Lower lobe of right lung (tissue), 2 donors: ENCODE measurements around the gene SLC52A3. TPM values are rescaled to one million over a fixed set of nuclear protein-coding genes. Genes with fewer than 3 reads are reported as not detected.

ENCODE experiments used
- ATAC-seq, 2 donors: fragments of 200-7000 bp; cut with Tn5 transposase; one replicate each; pipeline ENCODE4 v1.9.1; 2020 to 2022; ENCODE audit warnings: mild to moderate bottlenecking in 2 of 2, moderate library complexity in 2 of 2
- DNase-seq: peaks from one replicate; pipeline ENCODE4 v3.0.0-alpha.2; 2020
- H3K27ac ChIP-seq: fragments of 200-600 bp; one replicate; pipeline ENCODE4 v1.8.0; 2022
- H3K27me3 ChIP-seq: fragments of 200-600 bp; one replicate; pipeline ENCODE4 v1.8.0; 2022; ENCODE audit warnings: low read depth
- H3K36me3 ChIP-seq: fragments of 200-600 bp; one replicate; pipeline ENCODE4 v1.8.0; 2022; ENCODE audit warnings: mild to moderate bottlenecking
- H3K4me1 ChIP-seq: fragments of 200-600 bp; one replicate; pipeline ENCODE4 v1.8.0; 2022
- H3K4me3 ChIP-seq: fragments of 200-600 bp; one replicate; pipeline ENCODE4 v1.8.0; 2022; ENCODE audit warnings: mild to moderate bottlenecking
- H3K9me3 ChIP-seq: fragments of 200-600 bp; one replicate; pipeline ENCODE4 v1.8.0; 2022
- intact Hi-C: fragments of 100-400 bp; cut with DNase I; formaldehyde crosslinking; loops from one replicate; pipeline ENCODE4 v1.11.0; 2022
- total RNA-seq: library from RNA; stranded (reverse); fragmentation: NEBNext Ultra II Directional; extraction: Animal tissue kit (Norgen Biotek cat#: 25700); gene quantifications from one replicate; pipeline ENCODE4 v1.2.1, GENCODE V29; 2021
- TF ChIP-seq, protein P1 (sequence below): fragments of 200-600 bp; IDR thresholded peaks from one replicate; pipeline ENCODE4 v1.8.0; 2022; ENCODE audit warnings: antibody characterized with exemption, mild to moderate bottlenecking
- donor health status: DM: no; HTN: yes; CAD: no; lungs with severe emphysema.

SLC52A3 gene
- total RNA-seq, 1 donor from 2014 or later, result 1.1 TPM

DNA sequence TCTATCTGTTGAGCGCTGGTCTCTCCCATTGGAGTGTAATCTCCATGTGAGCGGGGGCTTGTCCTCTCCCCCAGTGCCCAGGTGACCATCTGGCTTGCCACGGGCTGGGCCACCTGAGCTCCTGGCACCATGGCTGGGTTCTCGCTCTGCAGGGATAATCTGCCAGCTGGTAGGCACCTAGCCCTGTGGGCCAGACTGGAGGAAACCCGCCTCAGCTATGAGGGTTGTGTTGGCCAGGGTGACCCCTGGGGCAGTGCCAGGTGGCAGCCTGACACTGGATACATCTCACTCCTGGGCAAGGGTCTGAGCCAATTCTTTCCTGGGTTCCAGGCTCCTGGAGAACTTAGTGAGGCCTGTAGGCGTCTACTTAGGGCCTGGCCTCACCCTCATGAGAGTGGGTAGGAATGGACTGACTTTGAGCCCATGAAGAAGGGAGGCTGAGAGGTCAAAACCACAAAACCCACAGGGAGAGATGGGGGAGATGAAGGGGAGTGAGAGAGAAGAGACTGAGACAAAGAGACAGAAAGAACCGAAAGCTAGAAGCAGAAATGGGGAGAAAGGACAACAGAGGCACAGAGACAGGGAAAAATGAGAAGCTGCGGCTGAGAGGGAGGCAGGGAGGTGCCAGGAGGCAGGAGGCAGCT is 5.8 kb upstream of the SLC52A3 start:
- H3K4me1 ChIP-seq, result no peaks in the 10 kb centered on the region
- H3K4me3 ChIP-seq, result no peak overlapping the region
- DNase-seq, result no peak
- TF ChIP-seq, protein P1, sequence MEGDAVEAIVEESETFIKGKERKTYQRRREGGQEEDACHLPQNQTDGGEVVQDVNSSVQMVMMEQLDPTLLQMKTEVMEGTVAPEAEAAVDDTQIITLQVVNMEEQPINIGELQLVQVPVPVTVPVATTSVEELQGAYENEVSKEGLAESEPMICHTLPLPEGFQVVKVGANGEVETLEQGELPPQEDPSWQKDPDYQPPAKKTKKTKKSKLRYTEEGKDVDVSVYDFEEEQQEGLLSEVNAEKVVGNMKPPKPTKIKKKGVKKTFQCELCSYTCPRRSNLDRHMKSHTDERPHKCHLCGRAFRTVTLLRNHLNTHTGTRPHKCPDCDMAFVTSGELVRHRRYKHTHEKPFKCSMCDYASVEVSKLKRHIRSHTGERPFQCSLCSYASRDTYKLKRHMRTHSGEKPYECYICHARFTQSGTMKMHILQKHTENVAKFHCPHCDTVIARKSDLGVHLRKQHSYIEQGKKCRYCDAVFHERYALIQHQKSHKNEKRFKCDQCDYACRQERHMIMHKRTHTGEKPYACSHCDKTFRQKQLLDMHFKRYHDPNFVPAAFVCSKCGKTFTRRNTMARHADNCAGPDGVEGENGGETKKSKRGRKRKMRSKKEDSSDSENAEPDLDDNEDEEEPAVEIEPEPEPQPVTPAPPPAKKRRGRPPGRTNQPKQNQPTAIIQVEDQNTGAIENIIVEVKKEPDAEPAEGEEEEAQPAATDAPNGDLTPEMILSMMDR, result no peak
- H3K9me3 ChIP-seq, result no peaks in the 10 kb centered on the region
- no peak for ATAC-seq
- no peaks in the 10 kb centered on the region for H3K36me3 ChIP-seq
- no peaks in the 10 kb centered on the region for H3K27me3 ChIP-seq
- H3K27ac ChIP-seq, result no peak overlapping the region
- intact Hi-C loops, result no loop called here

DNA sequence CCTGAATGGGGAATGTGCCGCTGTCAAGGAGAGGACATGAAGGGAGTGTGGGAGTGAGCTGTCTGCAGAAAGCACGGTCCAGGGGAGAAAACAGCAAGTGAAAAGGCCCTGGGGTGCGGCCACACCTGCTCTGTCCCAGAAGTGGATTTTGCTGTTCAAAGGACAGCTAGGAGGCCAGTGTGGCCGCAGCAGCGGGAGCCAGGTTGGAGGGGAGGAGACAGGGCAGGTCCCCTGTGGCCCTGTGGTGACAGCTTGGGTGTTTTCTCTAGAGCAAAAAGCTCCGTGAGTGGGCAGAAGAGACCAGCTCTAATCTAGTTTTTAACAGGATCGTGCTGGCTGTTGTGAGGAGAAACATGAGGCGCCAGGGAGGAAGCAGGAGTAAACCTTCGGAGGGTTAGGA is 4.5 kb upstream of the SLC52A3 start:
- DNase-seq (no peak), ATAC-seq (no peak)
- Histone ChIP-seq H3K27me3 (no peaks in the 10 kb centered on the region), H3K36me3 (no peaks in the 10 kb centered on the region), H3K27ac (no peak overlapping the region), H3K9me3 (no peaks in the 10 kb centered on the region), H3K4me3 (no peak overlapping the region), H3K4me1 (no peaks in the 10 kb centered on the region)
- TF ChIP-seq, protein P1, result no peak
- intact Hi-C loops, result no loop called here

DNA sequence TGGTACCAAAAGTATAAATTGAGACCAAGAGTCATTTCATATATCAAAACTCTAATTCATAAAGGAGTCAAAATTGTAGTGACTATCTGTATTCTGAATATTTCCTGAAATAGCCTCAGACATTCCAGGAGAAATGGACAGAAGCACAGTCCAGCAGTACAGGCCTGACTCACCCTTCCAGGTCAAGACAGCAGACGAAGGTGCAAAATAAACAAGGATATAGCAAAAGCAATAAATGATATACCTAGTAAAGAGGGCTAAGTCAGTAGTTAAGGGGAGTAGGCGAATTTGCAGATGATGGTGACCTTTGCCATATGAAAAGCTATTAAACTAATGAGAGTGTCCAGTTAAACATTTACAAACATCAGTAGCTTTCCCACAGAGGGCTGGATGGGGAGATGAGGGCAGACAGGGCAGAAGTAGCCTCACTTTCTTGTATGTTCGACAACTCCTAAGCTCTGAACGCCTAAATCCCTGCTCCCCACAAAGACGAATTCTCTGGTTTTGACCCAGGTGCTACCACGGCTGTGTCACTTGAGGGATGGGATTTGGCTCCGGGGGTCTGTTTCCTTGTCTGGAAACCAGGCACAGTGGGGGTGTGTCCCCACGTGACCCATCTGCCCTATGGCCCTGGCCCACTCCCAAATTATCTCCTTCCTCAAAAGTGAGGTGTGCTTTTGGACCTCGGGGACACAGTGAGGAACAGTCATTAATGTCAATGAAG is 3.6 kb upstream of the SLC52A3 start:
- DNase-seq (no peak), ATAC-seq (no peak)
- TF ChIP-seq, protein P1, result no peak
- Histone ChIP-seq H3K36me3 (no peaks in the 10 kb centered on the region), H3K4me3 (no peak overlapping the region), H3K27ac (no peak overlapping the region), H3K27me3 (no peaks in the 10 kb centered on the region), H3K4me1 (no peaks in the 10 kb centered on the region), H3K9me3 (no peaks in the 10 kb centered on the region)
- intact Hi-C loops, result no loop called here

DNA sequence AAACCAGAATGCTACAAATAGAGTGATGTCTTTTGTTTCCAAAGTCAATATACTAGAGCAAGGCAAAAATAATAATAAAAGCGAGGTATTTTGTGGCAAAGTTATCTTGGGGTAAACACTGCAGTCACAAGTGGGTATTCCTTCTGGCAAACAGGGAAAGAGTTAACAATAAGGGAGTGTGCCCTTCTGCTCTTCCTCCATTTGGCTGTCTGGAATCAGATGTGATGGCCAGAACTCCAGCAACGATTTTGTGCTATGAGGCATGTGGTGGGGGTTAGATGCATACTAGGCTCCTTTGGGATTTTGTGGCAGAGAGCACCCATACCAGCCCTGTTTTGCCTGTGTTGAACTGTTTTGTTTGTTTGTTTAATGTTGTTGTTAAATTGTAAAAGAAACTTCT is 2.4 kb upstream of the SLC52A3 start:
- no peaks in the 10 kb centered on the region for H3K9me3 ChIP-seq
- TF ChIP-seq, protein P1, result no peak
- H3K4me1 ChIP-seq, result no peaks in the 10 kb centered on the region
- no peak overlapping the region for H3K27ac ChIP-seq
- ATAC-seq, result no peak
- H3K27me3 ChIP-seq, result no peaks in the 10 kb centered on the region
- no peak for DNase-seq
- intact Hi-C loops, result no loop called here
- no peaks in the 10 kb centered on the region for H3K36me3 ChIP-seq
- H3K4me3 ChIP-seq, result no peak overlapping the region

DNA sequence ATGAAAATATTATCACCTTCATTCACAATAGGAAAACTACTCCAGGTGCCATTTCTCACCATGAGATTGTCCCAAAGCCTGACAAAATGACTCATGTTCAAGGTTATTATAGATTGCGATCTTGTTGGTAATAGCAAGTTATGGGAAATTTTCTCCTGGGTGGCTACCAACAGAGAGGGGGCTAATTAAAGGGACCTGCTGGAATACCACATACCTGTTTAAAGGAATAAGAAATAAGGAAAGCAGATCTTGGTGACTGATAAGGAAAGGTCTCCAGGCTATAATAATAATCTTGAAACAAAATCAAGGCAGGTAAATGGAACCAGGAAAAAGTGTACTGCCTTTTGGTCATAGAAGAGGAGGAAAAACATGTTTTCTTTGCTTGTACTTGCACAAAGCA is 1.4 kb downstream of the SLC52A3 start:
- no peaks in the 10 kb centered on the region for H3K9me3 ChIP-seq
- no peaks in the 10 kb centered on the region for H3K27me3 ChIP-seq
- no peak for ATAC-seq
- intact Hi-C loops, result no loop called here
- no peak overlapping the region for H3K27ac ChIP-seq
- H3K4me3 ChIP-seq, result no peak overlapping the region
- TF ChIP-seq, protein P1, result no peak
- no peaks in the 10 kb centered on the region for H3K4me1 ChIP-seq
- DNase-seq, result no peak
- no peaks in the 10 kb centered on the region for H3K36me3 ChIP-seq
